HepG2 (cell line): ENCODE measurements around the gene PRR29. TPM values are rescaled to one million over a fixed set of nuclear protein-coding genes. Genes with fewer than 3 reads are reported as not detected.

Experiments
- ATF7 ChIP-seq, 2 experiments: fragments of 450-650 bp in 1 of 2; sonication (generic) in 1 of 2; formaldehyde crosslinking in 1 of 2; IDR thresholded peaks; 2 replicates each; pipeline versions ENCODE4 v1.4.0 to v1.6.1; 2016 to 2020; ENCODE audit warnings: antibody characterized with exemption in 1 of 2, mild to moderate bottlenecking in 1 of 2, missing genetic modification reagents in 1 of 2
- CCAR2 ChIP-seq: fragments of 200-400 bp; formaldehyde crosslinking; optimal IDR thresholded peaks from 2 replicates; pipeline ENCODE3; 2018; ENCODE audit warnings: low read depth, mild to moderate bottlenecking, low read length, moderate library complexity
- ISL2 ChIP-seq: sonication (generic); formaldehyde crosslinking; IDR thresholded peaks from 2 replicates; pipeline ENCODE4 v1.5.0; 2020; ENCODE audit warnings: missing genetic modification reagents
- KAT7 ChIP-seq: IDR thresholded peaks from 2 replicates; pipeline ENCODE4 v1.6.1; 2018; ENCODE audit warnings: borderline replicate concordance, missing compliant biosample characterization
- KLF13 ChIP-seq: sonication (generic); formaldehyde crosslinking; IDR thresholded peaks from 2 replicates; pipeline ENCODE4 v1.4.0; 2020; ENCODE audit warnings: mild to moderate bottlenecking, missing genetic modification reagents
- MXD1 ChIP-seq: sonication (generic); formaldehyde crosslinking; IDR thresholded peaks from 2 replicates; pipeline ENCODE4 v1.4.0; 2020; ENCODE audit warnings: mild to moderate bottlenecking, missing genetic modification reagents
- MYC ChIP-seq: sonication (generic); formaldehyde crosslinking; IDR thresholded peaks from 2 replicates; pipeline ENCODE4 v1.9.0; 2021; ENCODE audit warnings: missing genetic modification reagents, borderline replicate concordance
- NFE2 ChIP-seq: sonication (generic); formaldehyde crosslinking; IDR thresholded peaks from 2 replicates; pipeline ENCODE4 v1.4.0; 2020; ENCODE audit warnings: missing genetic modification reagents
- STAT6 ChIP-seq: sonication (generic); formaldehyde crosslinking; IDR thresholded peaks from 2 replicates; pipeline ENCODE4 v1.4.0; 2020; ENCODE audit warnings: missing genetic modification reagents, mild to moderate bottlenecking, borderline replicate concordance
- TGIF2 ChIP-seq: IDR thresholded peaks from 2 replicates; pipeline ENCODE4 v1.6.1; 2016; ENCODE audit warnings: control low read depth, missing compliant biosample characterization
- ZC3H13 ChIP-seq: sonication (generic); formaldehyde crosslinking; IDR thresholded peaks from 2 replicates; pipeline ENCODE4 v1.8.1; 2023; ENCODE audit warnings: mild to moderate bottlenecking, missing genetic modification reagents, moderate library complexity
- ZFP62 ChIP-seq: sonication (generic); formaldehyde crosslinking; IDR thresholded peaks from 2 replicates; pipeline ENCODE4 v1.4.0; 2020; ENCODE audit warnings: missing genetic modification reagents
- ZHX2 ChIP-seq, 2 experiments: sonication (generic) in 1 of 2; formaldehyde crosslinking in 1 of 2; IDR thresholded peaks; 2 replicates each; pipeline versions ENCODE4 v1.6.1 to v1.9.0; 2014 to 2022; ENCODE audit warnings: antibody characterized with exemption in 1 of 2, borderline replicate concordance in 1 of 2, inconsistent platforms in 1 of 2, low read depth in 1 of 2, missing genetic modification reagents in 1 of 2
- ZNF101 ChIP-seq: sonication (generic); formaldehyde crosslinking; IDR thresholded peaks from 2 replicates; pipeline ENCODE4 v1.4.0; 2020; ENCODE audit warnings: mild to moderate bottlenecking, low read depth, missing genetic modification reagents, borderline replicate concordance
- ZNF275 ChIP-seq: sonication (generic); formaldehyde crosslinking; IDR thresholded peaks from 2 replicates; pipeline ENCODE4 v1.8.0; 2022; ENCODE audit warnings: missing genetic modification reagents, mild to moderate bottlenecking, inconsistent platforms, borderline replicate concordance
- ZNF34 ChIP-seq: sonication (generic); formaldehyde crosslinking; IDR thresholded peaks from 2 replicates; pipeline ENCODE4 v1.4.0; 2020; ENCODE audit warnings: mild to moderate bottlenecking, missing genetic modification reagents, borderline replicate concordance
- ZNF615 ChIP-seq: sonication (generic); formaldehyde crosslinking; IDR thresholded peaks from 2 replicates; pipeline ENCODE4 v1.5.0; 2020; ENCODE audit warnings: mild to moderate bottlenecking, missing genetic modification reagents, borderline replicate concordance
- ZNF746 ChIP-seq: sonication (generic); formaldehyde crosslinking; IDR thresholded peaks from 2 replicates; pipeline ENCODE4 v1.8.0; 2022; ENCODE audit warnings: mild to moderate bottlenecking, missing genetic modification reagents
- polyA plus RNA-seq, 8 experiments: library from polyadenylated mRNA; depleted of rRNA in 3 of 8; stranded (reverse) in 7 of 8; unstranded in 1 of 8; fragments of >200 nt; fragmentation: Illumina TruSeq in 4 of 8; extraction: Trizol in 4 of 8; gene quantifications; 2 replicates each; pipeline versions ENCODE4 v1.2.1 to v1.2.3, GENCODE V29; 2011 to 2016; ENCODE audit warnings: low read depth in 4 of 8, missing spikeins in 1 of 8, mixed read lengths in 1 of 8; ENCODE audit not compliant: insufficient read depth in 1 of 8
- total RNA-seq, 5 experiments: library from RNA; depleted of rRNA; stranded (reverse); fragments of >200 nt; fragmentation: Illumina TruSeq; extraction: Trizol; gene quantifications; 2 replicates each; pipeline ENCODE4 v1.2.3, GENCODE V29; 2016; ENCODE audit warnings: low read depth in 1 of 5

PRR29 gene
- total and polyA plus RNA-seq, 2 of the 13 experiments (the other 11 are each of a cell fraction or from before 2014, with no cell fraction given): 0.07 to 0.20 TPM

GRCh38 chr17:64005734-64006167, 7.6 kb downstream of the PRR29 start (continued):
- TF ChIP-seq STAT6 (CRISPR knock-in tag) (no peak), ZNF101 (no peak), KLF13 (CRISPR knock-in tag) (no peak), ZNF746 (CRISPR knock-in tag) (0 out of 2 replicates have a peak, but pooled peaks have one; percentile 15), MXD1 (CRISPR knock-in tag) (0 out of 2 replicates have a peak, but pooled peaks have one; percentile 39), ZC3H13 (CRISPR knock-in tag) (no peak), ZNF34 (CRISPR knock-in tag) (no peak), NFE2 (CRISPR knock-in tag) (no peak), TGIF2 (no peak), CCAR2 (no peak), ZNF615 (CRISPR knock-in tag) (no peak), ZFP62 (CRISPR knock-in tag) (no peak), ZHX2 (IDR thresholded peaks at IDR 0.05; ENCODE audit: low read depth) (no peak), ZHX2 (CRISPR knock-in tag; IDR thresholded peaks at IDR 0.05; ENCODE audit: borderline replicate concordance) (no peak), KAT7 (no peak), ATF7 (IDR thresholded peaks at IDR 0.05) (no peak), ATF7 (CRISPR knock-in tag; IDR thresholded peaks at IDR 0.05) (no peak), ISL2 (0 out of 2 replicates have a peak, but pooled peaks have one; percentile 25), ZNF275 (CRISPR knock-in tag) (no peak), MYC (CRISPR knock-in tag) (no peak)
